Mesothelial cell of epicardium (in vitro differentiated cells): ENCODE results near the gene ANO1. TPM values are rescaled to one million over a fixed set of nuclear protein-coding genes. Genes with fewer than 3 reads are reported as not detected.
A peak's percentile ranks its signal among the peaks of the same experiment; 100 is the strongest.

Experiments
- DNase-seq, 2 experiments: peaks; one replicate each; pipeline ENCODE4 v3.0.0; 2021; ENCODE audit warnings: low spot score in 2 of 2; ENCODE audit not compliant: unreplicated experiment in 2 of 2
- H3K27ac Mint-ChIP-seq: 2 replicates; pipeline ENCODE4 v1.8.0; 2021; ENCODE audit warnings: mixed read lengths
- H3K27me3 Mint-ChIP-seq: 2 replicates; pipeline ENCODE4 v1.8.0; 2021; ENCODE audit warnings: low read depth, mixed read lengths
- H3K36me3 Mint-ChIP-seq: 2 replicates; pipeline ENCODE4 v1.8.0; 2021; ENCODE audit warnings: mixed read lengths
- H3K4me1 Mint-ChIP-seq: 2 replicates; pipeline ENCODE4 v1.8.0; 2021; ENCODE audit warnings: mixed read lengths
- H3K4me3 Mint-ChIP-seq: 2 replicates; pipeline ENCODE4 v1.8.0; 2021; ENCODE audit warnings: mild to moderate bottlenecking, moderate library complexity, mixed read lengths
- H3K9me3 Mint-ChIP-seq: 2 replicates; pipeline ENCODE4 v1.8.0; 2021; ENCODE audit warnings: mixed read lengths
- total RNA-seq: library from RNA; stranded (reverse); gene quantifications from 3 replicates; pipeline ENCODE4 v1.2.1, GENCODE V29; 2021
- TF ChIP-seq, protein P1 (sequence below): fragments of 200-600 bp; sonication (generic); IDR thresholded peaks from one replicate; pipeline ENCODE4 v1.5.0; 2021; ENCODE audit warnings: antibody characterized with exemption; ENCODE audit not compliant: unreplicated experiment

ANO1 gene
- total RNA-seq, 1 donor from 2014 or later: 37.2 TPM

GRCh38 chr11:70068950-70069349, 9.2 kb upstream of the ANO1 start:
- TF ChIP-seq, protein P1, sequence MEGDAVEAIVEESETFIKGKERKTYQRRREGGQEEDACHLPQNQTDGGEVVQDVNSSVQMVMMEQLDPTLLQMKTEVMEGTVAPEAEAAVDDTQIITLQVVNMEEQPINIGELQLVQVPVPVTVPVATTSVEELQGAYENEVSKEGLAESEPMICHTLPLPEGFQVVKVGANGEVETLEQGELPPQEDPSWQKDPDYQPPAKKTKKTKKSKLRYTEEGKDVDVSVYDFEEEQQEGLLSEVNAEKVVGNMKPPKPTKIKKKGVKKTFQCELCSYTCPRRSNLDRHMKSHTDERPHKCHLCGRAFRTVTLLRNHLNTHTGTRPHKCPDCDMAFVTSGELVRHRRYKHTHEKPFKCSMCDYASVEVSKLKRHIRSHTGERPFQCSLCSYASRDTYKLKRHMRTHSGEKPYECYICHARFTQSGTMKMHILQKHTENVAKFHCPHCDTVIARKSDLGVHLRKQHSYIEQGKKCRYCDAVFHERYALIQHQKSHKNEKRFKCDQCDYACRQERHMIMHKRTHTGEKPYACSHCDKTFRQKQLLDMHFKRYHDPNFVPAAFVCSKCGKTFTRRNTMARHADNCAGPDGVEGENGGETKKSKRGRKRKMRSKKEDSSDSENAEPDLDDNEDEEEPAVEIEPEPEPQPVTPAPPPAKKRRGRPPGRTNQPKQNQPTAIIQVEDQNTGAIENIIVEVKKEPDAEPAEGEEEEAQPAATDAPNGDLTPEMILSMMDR: no peak
- H3K36me3 Mint-ChIP-seq: no peaks in the 10 kb centered on the region
- H3K4me3 Mint-ChIP-seq: no peak overlapping the region
- H3K4me1 Mint-ChIP-seq: peaks cover 64% of the 10 kb centered on the region
- H3K27me3 Mint-ChIP-seq: peaks cover 21% of the 10 kb centered on the region
- H3K9me3 Mint-ChIP-seq: no peaks in the 10 kb centered on the region
- DNase-seq: no peak
- H3K27ac Mint-ChIP-seq: peak overlapping the region; percentile 33

GRCh38 chr11:70070706-70071105, 7.4 kb upstream of the ANO1 start:
- H3K4me3 Mint-ChIP-seq: no peak overlapping the region
- TF ChIP-seq, protein P1: no peak
- H3K27ac Mint-ChIP-seq: no peak overlapping the region
- no peaks in the 10 kb centered on the region for H3K9me3 Mint-ChIP-seq
- H3K27me3 Mint-ChIP-seq: peaks cover 37% of the 10 kb centered on the region
- no peaks in the 10 kb centered on the region for H3K36me3 Mint-ChIP-seq
- H3K4me1 Mint-ChIP-seq: peaks cover 48% of the 10 kb centered on the region
- DNase-seq: peak in 1 of 2 experiments; percentile 25

GRCh38 chr11:70071996-70072395, 6.1 kb upstream of the ANO1 start:
- Mint-ChIP-seq H3K4me1 (peaks cover 44% of the 10 kb centered on the region), H3K4me3 (no peak overlapping the region), H3K36me3 (no peaks in the 10 kb centered on the region), H3K9me3 (no peaks in the 10 kb centered on the region), H3K27me3 (peaks cover 50% of the 10 kb centered on the region), H3K27ac (no peak overlapping the region)
- DNase-seq: peak in 1 of 2 experiments; percentile 30
- TF ChIP-seq, protein P1: no peak

GRCh38 chr11:70072461-70072860, 5.7 kb upstream of the ANO1 start:
- Mint-ChIP-seq H3K36me3 (no peaks in the 10 kb centered on the region), H3K27ac (no peak overlapping the region), H3K4me1 (peaks cover 43% of the 10 kb centered on the region), H3K27me3 (peaks cover 54% of the 10 kb centered on the region), H3K9me3 (no peaks in the 10 kb centered on the region), H3K4me3 (no peak overlapping the region)
- no peak for DNase-seq
- TF ChIP-seq, protein P1: no peak

DNA sequence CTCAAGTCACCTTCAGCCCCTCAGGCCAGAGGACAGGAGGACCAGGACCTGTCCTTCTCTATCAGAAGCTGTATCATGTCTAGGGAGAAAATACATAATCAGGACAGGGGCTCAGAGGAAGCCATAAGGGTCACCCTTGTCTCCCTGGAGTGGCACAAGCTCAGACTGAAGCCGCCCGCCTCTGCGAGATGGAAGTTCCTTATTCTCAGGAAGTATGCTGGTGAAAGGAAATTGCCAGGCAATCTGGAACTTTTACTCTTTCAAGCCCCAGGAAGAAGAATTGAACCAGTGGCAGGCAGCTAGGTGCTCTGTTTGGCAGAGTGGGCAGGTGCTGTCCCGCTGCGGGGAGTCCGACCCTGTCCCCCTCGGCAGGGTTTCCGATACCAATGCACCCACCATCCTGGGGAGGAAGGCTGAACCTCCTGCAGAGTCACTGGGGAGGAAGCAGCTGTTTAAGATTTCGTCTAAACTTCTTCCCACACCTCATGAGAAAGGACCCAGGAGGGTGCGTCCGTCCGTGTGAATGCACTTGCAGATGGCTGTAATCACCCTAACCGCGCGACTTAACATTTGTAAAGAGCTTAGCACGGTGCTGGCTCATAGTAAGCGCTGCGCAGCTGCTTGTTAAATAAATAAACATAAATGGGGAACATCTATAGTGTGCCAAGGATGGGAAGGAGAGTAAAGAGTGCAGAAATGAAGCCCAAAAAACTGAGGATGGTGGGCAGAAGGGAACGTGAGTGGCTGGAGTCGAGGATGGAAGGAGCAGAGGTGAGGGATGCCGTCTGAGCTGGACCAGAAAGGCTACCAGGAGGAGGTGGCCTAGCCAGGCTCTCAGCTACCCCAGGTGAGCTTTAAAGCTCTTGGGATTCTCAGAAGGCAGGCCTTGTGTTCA, 5.0 kb upstream of the ANO1 start:
- peaks cover 38% of the 10 kb centered on the region for H3K4me1 Mint-ChIP-seq

More for the DNA sequence above, 5.0 kb upstream of the ANO1 start:
- H3K27ac Mint-ChIP-seq: no peak overlapping the region
- no peak for DNase-seq
- no peaks in the 10 kb centered on the region for H3K9me3 Mint-ChIP-seq
- no peaks in the 10 kb centered on the region for H3K36me3 Mint-ChIP-seq
- H3K27me3 Mint-ChIP-seq: peaks cover 61% of the 10 kb centered on the region
- no peak overlapping the region for H3K4me3 Mint-ChIP-seq
- TF ChIP-seq, protein P1: no peak
